ENCODE results near the gene CCNT1. TPM values are rescaled to one million over a fixed set of nuclear protein-coding genes. Genes with fewer than 3 reads are reported as not detected.
"Not testable (repeated sequence)": the region's sequence is repeated elsewhere in the genome, so short reads cannot be mapped to it uniquely, and the experiment has no call there.

The CCNT1 gene
- polyA plus RNA-seq, 1 donor from 2014 or later, result 28.2 TPM

DNA sequence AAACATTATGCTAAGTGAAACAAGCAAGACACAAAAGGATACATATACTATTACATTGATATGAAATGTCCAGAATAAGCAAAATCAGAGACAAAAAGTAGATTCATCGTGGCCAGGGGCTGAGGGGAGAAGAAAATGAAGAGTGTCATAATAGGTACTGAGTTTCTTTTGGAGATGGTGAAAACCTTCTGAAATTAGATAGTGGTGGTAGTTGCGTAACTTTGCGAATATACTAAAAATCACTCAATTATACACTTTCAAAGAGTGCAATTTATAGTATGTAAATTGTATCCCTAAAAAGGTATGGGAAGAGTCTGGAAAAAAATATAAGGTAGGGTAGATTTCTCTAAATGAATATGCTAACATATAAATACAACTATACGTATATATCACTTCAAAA lies 56.6 kb downstream of the CCNT1 start:
- no peaks in the 10 kb centered on the region for H3F3A ChIP-seq (ENCODE audit: insufficient read depth, low read length, poor library complexity, severe bottlenecking)
- no peaks in the 10 kb centered on the region for H3K9me2 ChIP-seq (ENCODE audit: insufficient read depth, low read length)
- no peak overlapping the region for H2AFZ ChIP-seq (ENCODE audit: low read depth, low read length)
- peaks cover 2% of the 10 kb centered on the region for H3K36me3 ChIP-seq (ENCODE audit: insufficient read depth, low read length)
- H3K79me2 ChIP-seq (replicated peaks; ENCODE audit: insufficient read depth, low read length), result peaks cover 3% of the 10 kb centered on the region
- no peak overlapping the region for H3K4me3 ChIP-seq (ENCODE audit: low read length)
- H3K9ac ChIP-seq (ENCODE audit: low read length), result no peak overlapping the region
- TF ChIP-seq EZH2 (IDR thresholded peaks at IDR 0.05; ENCODE audit: borderline replicate concordance, insufficient read depth, low read length, poor library complexity, severe bottlenecking) (no peak), SMC3 (conservative IDR thresholded peaks at IDR 0.05; ENCODE audit: poor library complexity) (no peak), RAD21 (conservative IDR thresholded peaks at IDR 0.05) (no peak), EP300 (conservative IDR thresholded peaks at IDR 0.05; ENCODE audit: poor library complexity, severe bottlenecking) (no peak), POLR2AphosphoS5 (IDR thresholded peaks at IDR 0.05) (no peak), MXI1 (conservative IDR thresholded peaks at IDR 0.05; ENCODE audit: poor library complexity, severe bottlenecking) (no peak), TAF1 (IDR thresholded peaks at IDR 0.05; ENCODE audit: low read depth) (no peak)
- TF ChIP-seq, protein P1, sequence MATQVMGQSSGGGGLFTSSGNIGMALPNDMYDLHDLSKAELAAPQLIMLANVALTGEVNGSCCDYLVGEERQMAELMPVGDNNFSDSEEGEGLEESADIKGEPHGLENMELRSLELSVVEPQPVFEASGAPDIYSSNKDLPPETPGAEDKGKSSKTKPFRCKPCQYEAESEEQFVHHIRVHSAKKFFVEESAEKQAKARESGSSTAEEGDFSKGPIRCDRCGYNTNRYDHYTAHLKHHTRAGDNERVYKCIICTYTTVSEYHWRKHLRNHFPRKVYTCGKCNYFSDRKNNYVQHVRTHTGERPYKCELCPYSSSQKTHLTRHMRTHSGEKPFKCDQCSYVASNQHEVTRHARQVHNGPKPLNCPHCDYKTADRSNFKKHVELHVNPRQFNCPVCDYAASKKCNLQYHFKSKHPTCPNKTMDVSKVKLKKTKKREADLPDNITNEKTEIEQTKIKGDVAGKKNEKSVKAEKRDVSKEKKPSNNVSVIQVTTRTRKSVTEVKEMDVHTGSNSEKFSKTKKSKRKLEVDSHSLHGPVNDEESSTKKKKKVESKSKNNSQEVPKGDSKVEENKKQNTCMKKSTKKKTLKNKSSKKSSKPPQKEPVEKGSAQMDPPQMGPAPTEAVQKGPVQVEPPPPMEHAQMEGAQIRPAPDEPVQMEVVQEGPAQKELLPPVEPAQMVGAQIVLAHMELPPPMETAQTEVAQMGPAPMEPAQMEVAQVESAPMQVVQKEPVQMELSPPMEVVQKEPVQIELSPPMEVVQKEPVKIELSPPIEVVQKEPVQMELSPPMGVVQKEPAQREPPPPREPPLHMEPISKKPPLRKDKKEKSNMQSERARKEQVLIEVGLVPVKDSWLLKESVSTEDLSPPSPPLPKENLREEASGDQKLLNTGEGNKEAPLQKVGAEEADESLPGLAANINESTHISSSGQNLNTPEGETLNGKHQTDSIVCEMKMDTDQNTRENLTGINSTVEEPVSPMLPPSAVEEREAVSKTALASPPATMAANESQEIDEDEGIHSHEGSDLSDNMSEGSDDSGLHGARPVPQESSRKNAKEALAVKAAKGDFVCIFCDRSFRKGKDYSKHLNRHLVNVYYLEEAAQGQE (IDR thresholded peaks at IDR 0.05; ENCODE audit: borderline replicate concordance), result no peak
- TF ChIP-seq, protein P2, sequence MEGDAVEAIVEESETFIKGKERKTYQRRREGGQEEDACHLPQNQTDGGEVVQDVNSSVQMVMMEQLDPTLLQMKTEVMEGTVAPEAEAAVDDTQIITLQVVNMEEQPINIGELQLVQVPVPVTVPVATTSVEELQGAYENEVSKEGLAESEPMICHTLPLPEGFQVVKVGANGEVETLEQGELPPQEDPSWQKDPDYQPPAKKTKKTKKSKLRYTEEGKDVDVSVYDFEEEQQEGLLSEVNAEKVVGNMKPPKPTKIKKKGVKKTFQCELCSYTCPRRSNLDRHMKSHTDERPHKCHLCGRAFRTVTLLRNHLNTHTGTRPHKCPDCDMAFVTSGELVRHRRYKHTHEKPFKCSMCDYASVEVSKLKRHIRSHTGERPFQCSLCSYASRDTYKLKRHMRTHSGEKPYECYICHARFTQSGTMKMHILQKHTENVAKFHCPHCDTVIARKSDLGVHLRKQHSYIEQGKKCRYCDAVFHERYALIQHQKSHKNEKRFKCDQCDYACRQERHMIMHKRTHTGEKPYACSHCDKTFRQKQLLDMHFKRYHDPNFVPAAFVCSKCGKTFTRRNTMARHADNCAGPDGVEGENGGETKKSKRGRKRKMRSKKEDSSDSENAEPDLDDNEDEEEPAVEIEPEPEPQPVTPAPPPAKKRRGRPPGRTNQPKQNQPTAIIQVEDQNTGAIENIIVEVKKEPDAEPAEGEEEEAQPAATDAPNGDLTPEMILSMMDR (IDR thresholded peaks at IDR 0.05; ENCODE audit: poor library complexity, severe bottlenecking), result no peak
- H3K9me3 ChIP-seq (ENCODE audit: low read length), result no peaks in the 10 kb centered on the region
- no peak overlapping the region for H3K27ac ChIP-seq (ENCODE audit: low read length)
- H3K4me2 ChIP-seq (ENCODE audit: low read length), result no peak overlapping the region
- H3K27me3 ChIP-seq (ENCODE audit: insufficient read depth, low read depth, low read length), result no peaks in the 10 kb centered on the region
- no peaks in the 10 kb centered on the region for H4K20me1 ChIP-seq (ENCODE audit: insufficient read depth)

DNA sequence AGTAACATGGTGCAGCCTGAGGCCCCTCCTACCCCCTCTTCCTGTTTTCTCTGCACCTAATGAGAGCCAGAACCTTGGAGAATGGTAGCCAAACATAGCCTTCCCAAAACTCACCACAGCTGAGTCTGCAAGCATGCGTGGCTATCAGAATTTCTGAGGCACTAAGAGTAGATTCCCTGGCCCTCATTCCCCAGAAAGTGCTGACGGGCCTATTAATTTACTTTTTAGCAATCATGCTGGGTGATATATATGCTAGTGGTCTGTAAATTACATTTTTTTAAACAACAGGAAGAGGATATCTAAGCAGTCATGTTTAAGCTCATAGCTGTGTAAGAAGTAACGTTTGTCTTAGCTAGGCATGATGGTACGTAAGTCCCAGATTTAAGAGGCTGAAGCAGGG lies 64.8 kb downstream of the CCNT1 start:
- no peak for TF ChIP-seq POLR2AphosphoS5 (IDR thresholded peaks at IDR 0.05)
- TF ChIP-seq MXI1 (conservative IDR thresholded peaks at IDR 0.05; ENCODE audit: poor library complexity, severe bottlenecking), result no peak
- TF ChIP-seq, protein P2 (IDR thresholded peaks at IDR 0.05; ENCODE audit: poor library complexity, severe bottlenecking), result no peak
- TF ChIP-seq EZH2 (IDR thresholded peaks at IDR 0.05; ENCODE audit: borderline replicate concordance, insufficient read depth, low read length, poor library complexity, severe bottlenecking), result no peak
- no peak for TF ChIP-seq SMC3 (conservative IDR thresholded peaks at IDR 0.05; ENCODE audit: poor library complexity)
- TF ChIP-seq TAF1 (IDR thresholded peaks at IDR 0.05; ENCODE audit: low read depth), result no peak
- TF ChIP-seq EP300 (conservative IDR thresholded peaks at IDR 0.05; ENCODE audit: poor library complexity, severe bottlenecking), result no peak
- no peak for TF ChIP-seq RAD21 (conservative IDR thresholded peaks at IDR 0.05)
- TF ChIP-seq, protein P1 (IDR thresholded peaks at IDR 0.05; ENCODE audit: borderline replicate concordance), result no peak
- H3K9me2 ChIP-seq (ENCODE audit: insufficient read depth, low read length), result no peaks in the 10 kb centered on the region
- no peak overlapping the region for H3K9ac ChIP-seq (ENCODE audit: low read length)
- no peaks in the 10 kb centered on the region for H3F3A ChIP-seq (ENCODE audit: insufficient read depth, low read length, poor library complexity, severe bottlenecking)
- H3K27me3 ChIP-seq (ENCODE audit: insufficient read depth, low read depth, low read length), result no peaks in the 10 kb centered on the region
- no peak overlapping the region for H3K4me2 ChIP-seq (ENCODE audit: low read length)
- peaks cover 15% of the 10 kb centered on the region for H3K36me3 ChIP-seq (ENCODE audit: insufficient read depth, low read length)
- no peak overlapping the region for H3K4me3 ChIP-seq (ENCODE audit: low read length)
- no peaks in the 10 kb centered on the region for H3K9me3 ChIP-seq (ENCODE audit: low read length)
- H3K27ac ChIP-seq (ENCODE audit: low read length), result no peak overlapping the region
- H2AFZ ChIP-seq (ENCODE audit: low read depth, low read length), result no peak overlapping the region
- no peaks in the 10 kb centered on the region for H3K79me2 ChIP-seq (replicated peaks; ENCODE audit: insufficient read depth, low read length)
- no peaks in the 10 kb centered on the region for H4K20me1 ChIP-seq (ENCODE audit: insufficient read depth)

DNA sequence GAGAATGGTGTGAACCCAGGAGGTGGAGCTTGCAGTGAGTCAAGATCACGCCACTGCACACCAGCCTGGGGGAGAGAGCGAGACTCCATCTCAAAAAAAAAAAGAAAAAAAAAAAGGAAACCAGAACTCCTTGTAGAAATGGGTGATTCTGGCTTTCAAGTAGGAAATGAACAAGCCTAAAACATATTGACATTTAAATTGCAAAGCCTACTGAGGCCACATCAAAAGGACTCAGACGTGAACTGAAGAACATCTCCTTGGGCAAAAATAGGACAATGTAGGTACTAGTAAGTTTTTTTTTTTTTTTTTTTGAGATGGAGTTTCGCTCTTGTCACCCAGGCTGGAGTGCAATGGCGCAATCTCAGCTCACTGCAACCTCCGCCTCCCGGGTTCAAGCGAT lies 71.2 kb downstream of the CCNT1 start:
- not testable (repeated sequence) for H3K4me2 ChIP-seq (ENCODE audit: low read length); H3K36me3 ChIP-seq (ENCODE audit: insufficient read depth, low read length); H4K20me1 ChIP-seq (ENCODE audit: insufficient read depth); H3K9ac ChIP-seq (ENCODE audit: low read length); H3K27ac ChIP-seq (ENCODE audit: low read length); H3K79me2 ChIP-seq (replicated peaks; ENCODE audit: insufficient read depth, low read length); H3K9me2 ChIP-seq (ENCODE audit: insufficient read depth, low read length); H3K4me3 ChIP-seq (ENCODE audit: low read length); H3F3A ChIP-seq (ENCODE audit: insufficient read depth, low read length, poor library complexity, severe bottlenecking); H3K9me3 ChIP-seq (ENCODE audit: low read length); H2AFZ ChIP-seq (ENCODE audit: low read depth, low read length); H3K27me3 ChIP-seq (ENCODE audit: insufficient read depth, low read depth, low read length)
